ENCODE results near the gene HOXA5.

HOXA5 gene

DNA sequence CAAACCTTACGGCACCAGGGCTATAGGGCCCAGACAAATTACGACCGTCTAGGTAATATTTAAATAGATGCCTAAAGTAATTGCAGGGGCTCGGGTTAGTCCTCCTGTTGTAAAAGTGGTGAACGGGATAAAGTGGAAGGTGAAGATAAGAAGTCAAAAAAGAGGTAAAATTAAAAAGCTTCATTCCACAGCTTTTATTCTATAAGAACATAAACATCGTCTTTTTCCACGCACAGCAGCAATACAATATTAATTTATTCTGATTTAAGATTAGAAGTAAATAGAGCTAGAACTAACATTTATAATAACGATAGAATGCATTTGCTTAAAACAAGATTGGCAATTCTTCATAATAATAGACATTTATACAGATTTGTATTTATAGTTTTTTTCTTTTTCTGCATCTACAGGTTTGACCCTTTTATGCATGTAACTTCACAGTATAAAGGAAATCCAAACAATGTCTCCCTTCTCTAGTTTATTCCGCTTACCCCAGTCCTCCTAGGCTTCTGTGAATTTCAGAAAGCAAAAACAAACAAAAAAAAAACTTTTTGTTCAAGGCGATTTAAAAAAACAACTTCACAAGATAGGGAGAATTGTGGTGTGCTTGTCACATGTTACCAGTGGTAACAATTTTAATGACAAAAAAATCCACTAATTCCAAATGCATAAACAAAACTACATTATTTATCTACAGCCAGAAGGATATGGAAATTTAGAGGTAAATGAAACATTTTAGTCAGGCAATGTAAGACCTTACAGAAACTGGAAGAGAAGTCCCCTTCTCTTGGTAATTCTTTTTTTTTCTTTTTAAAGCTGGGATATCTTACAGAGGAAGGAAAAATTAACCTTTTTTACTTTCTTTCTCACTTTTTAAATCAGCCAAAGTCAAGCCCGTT, 27.2 kb upstream of the HOXA5 start:
- no peak for DNase-seq

DNA sequence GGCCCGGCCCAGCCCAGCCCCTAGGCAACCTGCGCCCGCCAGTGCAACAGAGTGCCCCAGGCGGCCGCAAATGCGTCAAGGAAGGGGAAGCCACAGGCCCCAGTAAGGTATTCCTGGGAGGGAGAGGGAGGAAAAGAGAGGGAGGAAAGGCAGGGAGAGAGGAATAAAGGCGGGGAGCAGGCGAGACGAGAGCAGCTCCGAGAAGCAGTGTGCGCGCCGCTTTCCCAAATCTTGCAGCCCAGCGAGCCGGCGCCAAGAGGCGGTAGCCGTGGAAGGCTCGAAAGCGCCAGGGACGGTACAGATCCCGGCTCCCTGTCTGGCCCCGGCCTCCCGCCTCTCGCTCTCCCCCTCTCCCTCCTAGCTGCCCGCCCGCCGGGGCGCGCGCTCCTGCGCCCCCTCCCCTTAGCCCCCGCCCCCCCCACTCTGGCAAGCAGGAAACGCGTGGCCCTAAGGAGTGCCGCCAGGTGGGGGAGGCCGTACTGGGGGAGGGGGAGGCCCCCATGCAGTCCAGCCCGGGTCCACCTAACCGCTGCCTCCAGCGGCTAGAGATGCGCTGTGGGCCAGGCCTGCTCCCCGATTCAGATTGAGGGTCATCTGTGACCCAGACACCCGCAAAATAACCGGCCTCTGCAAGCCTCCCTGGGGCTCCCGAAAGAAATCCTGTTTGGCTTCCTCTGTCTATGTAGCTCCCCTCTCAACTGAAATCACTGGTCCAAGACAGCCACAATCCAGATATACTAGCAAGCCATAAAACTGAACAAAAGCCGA, 26.4 kb upstream of the HOXA5 start:
- DNase-seq, result peak; percentile 35

DNA sequence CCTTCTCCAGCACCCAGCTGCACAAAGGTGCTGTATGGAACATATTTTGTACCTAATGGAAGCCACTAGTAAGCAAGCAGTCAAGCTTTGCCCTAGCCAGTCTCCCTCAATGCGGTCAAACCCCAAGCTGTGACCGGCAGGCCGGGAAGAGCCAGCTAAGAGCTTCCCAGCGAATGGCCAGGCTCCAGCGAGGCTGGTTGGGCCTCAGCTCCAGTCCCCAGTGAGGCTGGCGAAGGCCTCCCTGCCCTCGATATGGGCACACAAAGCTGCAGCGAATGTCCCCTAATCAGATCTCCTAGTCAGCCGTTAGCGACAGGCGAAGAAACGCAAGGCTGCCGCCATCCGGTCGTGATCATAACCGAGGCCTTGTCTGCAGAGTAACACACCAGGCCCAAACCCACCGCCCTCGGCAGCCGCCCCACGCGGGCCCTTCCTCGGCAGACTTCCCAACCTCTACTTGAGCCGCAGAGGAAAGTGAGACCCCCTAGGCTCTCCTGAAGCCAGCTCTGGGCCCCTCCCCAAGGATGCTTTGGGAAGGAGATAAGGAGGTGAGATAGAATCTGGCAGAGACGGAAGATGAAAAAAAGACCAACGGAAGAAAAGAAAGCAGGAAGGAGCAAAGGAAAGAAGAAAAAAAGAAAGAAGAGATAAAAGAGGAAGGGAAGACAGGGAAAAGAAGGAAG, 24.9 kb upstream of the HOXA5 start:
- no peak for DNase-seq

DNA sequence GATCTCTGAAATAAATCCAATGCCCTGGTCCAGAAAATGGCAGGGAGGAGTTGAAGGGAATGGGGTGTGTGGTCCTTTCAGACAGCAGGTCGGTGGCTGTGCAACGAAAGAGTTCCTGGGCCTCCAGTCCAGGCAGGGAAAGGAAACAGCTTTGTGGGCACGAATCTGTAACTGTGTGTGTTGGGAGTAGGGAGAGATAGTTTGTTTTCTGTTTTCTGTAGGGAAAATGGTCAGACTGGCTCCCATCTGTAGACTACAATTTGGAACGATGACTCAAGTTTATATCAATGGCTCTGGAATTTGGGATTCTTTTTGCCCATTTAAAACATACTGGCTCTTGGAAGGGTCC, 24.4 kb upstream of the HOXA5 start:
- no peak for DNase-seq

DNA sequence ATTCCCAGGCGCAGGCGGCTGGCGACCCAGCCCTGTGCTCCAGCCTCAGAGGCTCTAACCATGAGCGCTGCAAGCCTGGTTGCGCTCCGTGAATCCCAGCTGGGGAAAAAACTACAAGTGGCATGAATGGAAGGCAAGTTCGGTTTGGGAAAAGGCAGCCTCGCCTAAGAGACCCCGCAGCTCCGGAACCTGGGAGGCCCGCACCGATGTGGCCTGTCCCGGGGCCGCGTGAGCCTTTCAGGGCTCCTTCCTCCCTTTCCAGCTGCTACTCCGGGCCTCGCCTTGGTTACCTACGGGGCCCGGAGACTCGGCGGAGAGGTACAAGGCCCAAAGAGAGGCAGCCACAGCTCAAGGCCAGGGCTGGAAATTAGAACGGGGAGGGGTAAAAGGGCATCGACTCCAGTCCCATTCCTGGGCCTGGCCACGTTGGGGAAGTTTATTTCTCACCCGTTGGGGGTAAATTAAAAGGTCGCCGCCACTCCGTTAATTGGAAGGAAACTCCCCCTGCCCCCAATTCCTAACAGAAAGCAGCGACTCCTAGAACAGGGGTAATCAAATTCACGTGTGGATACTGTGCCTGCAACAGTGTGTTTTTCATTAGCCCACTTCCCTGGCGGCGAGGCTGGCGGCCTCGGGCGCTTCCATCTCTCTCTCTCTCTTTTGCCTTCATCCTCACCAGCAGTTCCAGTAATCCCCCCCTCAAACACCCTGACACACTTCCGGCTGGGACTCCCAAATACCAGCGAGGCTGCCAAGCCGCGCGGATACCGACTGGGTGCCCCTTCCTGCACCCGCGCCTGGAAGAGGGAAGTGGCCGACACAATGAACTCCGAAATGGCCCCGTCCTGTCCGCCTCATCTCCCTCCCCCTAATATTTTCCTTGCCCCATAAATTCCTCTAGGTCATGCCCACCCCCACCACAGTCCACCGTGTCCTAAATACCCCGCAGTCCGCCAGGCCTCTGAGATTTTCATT, 23.3 kb upstream of the HOXA5 start:
- no peak for DNase-seq

DNA sequence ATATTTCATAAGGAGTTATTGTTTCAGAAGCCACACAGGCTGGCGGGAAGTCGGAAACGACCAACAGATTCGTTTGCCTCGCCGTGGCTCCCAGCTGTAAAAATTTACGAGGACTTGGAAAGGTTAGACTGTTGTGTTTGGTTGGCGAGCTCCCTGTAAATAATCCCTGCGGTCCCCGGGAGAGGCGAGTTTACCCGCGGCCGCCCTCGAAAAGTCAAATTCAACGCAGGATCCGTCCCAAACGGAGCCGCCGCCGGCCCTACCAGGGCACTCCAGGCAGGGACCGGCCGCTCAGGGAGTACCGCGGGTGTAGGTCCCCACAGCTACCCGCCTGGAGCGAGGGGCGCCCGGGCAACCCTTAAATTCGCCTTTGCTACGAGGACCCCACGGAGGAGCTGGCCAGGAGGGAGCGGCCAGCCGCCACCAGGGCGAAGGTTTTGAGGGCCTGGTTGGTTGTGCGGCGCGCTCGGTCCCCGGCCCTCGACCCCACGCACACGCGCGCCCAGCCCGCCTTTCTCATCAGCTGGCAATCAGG, 22.6 kb upstream of the HOXA5 start:
- DNase-seq, result no peak

DNA sequence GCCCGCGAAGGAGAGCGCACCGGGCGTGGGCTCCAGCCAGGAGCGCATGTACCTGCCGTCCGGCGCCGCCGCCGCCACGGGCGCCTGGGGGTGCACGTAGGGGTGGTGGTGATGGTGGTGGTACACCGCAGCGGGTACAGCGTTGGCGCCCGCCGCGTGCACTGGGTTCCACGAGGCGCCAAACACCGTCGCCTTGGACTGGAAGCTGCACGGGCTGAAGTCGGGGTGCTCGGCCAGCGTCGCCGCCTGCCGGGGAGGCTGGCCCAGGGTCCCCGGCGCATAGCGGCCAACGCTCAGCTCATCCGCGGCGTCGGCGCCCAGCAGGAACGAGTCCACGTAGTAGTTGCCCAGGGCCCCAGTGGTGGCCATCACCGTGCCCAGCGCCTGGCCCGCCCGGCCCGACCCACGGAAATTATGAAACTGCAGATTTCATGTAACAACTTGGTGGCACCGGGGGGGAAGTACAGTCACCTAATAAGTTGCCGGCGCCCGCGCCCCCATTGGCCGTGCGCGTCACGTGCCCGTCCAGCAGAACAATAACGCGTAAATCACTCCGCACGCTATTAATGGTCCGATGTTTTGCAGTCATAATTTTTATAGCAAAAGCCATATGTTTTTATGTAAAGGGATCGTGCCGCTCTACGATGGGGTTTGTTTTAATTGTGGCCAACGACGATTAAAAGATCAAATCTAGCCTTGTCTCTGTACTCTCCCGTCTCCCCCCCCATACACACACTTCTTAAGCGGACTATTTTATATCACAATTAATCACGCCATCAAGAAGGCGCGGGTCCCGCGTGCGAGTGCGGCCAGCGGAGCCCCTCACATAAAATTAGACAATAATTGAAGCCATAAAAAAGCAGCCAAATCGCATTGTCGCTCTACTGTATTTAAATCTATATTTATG, 21.9 kb upstream of the HOXA5 start, which contains the start of gene HOXA9:
Gene HOXA9, minus strand, starts transcription at position 449 of the 907 bp plus-strand sequence. Its CDS starts 80 bp downstream, at position 369.
- no peak for DNase-seq

DNA sequence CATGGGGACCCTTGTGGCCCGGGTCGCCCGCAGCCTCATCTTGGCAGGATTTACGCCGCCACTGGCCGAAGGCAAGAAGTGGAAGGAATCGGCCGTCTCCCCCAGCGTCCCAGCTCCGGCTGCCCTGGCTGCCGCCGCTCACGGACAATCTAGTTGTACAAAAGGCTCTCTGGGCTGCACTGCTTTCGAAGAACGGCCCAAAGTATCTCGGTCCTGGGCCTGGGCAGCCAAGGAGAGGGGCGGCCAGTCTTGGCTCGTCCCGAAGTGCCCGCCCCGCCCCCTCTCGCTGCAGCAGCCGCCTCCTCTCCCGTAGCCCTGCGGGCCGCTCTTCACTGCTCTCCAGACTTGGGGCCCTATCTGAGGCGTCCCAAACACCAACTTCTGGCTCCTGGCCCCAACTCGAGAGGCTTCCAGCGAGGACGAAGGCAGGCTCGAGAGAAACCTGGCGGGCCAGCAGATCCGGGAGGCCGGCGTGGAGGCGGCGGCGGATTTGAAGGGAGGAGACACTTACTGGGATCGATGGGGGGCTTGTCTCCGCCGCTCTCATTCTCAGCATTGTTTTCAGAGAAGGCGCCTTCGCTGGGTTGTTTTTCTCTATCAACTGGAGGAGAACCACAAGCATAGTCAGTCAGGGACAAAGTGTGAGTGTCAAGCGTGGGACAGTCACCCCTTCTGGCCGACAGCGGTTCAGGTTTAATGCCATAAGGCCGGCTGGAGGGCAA, 21.0 kb upstream of the HOXA5 start:
- DNase-seq, result no peak

DNA sequence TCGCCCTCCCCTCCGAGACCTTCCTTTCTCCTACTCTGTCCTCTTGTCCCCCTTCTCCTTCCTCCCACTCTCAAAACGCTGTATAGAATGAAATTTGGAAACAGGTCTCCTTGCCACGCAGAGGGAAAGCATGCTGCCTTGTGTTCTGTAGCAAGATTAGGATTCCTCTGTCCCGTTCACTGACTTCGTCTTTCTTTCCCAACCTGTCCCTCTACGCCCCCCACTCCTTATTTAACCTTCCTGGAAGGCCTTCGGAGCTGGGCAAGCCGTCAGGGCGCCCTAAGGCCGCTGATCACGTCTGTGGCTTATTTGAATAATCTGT, 20.5 kb upstream of the HOXA5 start:
- DNase-seq, result no peak

DNA sequence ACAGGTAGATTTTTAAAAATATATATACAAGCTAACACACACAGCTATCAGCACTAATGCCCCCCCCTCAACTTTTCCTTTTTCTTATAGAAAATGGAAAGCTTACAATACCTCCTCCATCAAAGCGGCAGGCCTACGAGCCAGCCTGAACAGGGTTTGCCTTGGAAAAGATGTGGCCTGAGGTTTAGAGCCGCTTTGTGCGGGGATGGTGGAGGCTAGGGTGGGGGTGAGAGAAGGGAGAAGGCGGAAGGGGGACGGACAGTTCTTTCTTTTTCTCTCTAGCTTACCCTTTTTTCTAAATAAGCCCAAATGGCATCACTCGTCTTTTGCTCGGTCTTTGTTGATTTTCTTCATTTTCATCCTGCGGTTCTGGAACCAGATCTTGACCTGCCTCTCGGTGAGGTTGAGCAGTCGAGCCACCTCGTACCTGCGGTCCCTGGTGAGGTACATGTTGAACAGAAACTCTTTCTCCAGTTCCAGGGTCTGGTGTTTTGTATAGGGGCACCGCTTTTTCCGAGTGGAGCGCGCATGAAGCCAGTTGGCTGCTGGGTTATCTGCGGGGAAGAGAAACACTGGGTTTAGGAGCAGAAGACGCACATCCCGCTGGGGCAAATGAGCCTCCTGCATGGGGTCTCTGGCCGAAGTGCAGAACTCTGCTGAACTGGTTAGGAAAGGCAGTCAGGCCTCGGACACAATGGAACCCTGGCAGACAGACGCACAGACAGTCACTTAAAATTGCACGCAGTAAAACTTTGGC, 20.0 kb upstream of the HOXA5 start:
- no peak for DNase-seq

DNA sequence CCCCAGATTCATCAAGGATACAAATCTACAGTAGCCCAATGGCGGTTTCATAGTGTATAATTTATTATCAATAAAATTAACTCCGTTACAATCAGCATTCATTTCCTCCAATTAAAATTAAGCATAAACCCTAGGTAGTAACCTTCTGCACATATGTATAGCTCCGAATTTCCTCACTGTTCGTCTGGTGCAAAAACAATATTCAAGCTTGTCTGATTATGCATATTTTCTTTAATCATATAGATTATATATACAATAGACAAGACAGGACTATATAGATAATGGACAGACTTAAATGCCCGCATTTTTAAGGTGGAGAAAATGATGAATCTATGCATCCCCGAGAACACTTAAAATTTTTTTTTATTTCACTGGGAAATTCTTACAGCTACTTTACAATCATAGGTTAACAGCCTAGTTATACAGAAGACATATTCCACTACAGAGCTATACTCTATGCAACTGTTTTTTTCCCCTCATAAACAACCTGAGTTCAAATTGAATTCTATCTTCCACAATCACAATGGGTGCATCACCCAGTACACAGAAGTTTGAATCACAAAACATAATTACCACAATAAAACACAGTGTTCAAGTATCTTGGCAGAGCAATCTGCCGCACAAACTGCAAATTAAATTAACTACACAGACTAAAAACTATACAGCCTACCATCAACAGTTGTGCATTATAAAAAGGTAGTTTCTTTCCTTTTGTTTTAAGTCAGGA, 19.2 kb upstream of the HOXA5 start:
- no peak for DNase-seq

DNA sequence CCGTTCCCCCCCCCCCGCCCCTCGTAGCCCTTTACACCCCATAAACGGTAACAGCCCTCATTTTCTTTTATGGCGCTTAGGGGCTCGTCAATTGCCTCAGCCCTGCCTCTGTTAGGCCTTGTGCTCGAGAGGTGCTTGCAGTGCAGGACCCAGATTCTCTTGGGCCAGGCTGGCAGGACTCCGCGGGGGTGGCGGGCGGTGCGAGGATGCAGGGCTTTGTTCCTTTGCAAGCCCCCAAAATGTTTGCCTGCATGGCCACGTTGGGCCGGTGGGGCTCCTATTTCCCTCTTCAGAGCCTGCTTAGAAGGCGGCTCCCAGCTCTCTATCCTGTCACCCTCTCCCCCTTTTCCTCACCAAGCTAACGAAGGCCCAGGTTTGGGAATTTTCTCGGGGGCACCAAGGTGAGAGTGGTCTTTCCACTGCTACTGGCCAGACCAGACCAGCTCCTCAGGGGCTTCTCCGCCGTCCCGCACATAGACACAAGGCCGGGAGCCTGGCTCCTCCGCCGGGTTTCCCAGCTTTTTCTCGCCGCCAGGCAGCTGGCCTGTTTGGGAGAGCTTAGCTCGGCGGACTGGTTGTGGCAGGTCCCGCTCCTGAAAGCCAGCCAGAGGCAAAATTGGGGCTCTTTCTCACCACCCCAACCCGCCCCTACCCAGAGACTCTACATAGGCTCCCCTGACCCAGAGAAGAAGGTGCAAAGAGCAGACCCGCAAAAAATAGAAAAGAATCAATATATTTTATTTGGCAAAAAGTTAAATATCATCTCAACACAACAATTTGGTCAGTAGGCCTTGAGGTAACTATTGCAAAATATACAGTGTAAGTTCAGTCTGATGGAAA, 18.5 kb upstream of the HOXA5 start:
- no peak for DNase-seq

DNA sequence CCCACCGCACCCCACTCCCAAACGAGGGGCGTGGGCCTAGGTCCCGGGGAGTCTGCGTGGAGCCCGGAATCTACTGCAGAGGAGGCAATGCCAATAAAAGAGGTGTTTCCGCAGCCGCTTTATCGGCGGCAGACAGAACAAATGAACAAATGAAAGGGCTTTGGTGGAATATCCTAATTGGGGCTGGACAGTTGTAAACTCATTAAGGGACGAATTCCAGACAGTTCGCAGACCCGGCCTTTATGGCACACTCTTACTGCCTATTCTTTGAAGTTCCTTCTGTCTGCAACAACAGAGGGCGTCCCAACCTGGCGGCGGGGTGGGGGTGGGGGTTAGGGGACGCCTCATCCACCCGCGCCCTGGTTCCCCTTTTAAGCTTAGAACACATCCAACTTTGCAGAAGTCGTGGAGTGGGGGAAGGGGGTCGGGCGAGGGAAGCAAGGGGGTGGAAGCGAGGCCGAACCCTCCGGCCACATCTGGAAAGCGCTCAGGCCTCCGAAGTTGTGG, 17.8 kb upstream of the HOXA5 start:
- no peak for DNase-seq

DNA sequence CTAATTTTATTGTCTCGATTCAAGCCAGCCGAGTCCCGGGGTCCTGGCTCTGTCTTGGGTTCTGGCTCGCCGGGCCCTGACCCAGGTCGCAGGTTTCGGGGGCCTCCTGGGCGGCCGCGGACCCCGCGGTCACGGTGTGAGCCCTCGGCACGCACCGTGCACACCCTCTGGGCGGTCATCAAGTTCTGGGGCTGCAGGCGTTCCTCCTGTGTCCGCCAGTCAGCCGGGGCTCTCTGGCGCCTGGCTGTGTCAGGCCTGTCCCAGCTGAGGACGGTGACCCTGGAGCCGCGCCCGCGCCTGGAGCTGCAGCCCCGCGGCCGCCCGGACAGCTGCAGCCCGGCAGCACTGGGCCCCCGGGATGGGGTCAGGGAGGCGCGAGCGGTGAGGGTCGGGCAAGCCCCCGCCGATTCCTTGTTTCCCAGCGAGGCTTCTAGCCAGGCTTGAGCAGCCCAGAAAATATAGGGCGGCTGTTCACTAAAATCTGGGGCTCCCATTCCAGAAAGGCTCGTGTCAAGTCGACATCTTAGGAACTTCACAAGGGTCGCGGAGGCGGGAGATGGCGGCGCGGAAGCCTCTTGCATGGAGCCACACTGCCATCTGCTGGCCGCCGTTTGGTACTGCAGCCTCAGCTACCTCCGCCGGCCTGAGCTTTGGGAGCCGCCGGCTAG, 17.2 kb upstream of the HOXA5 start:
- peak; percentile 85 for DNase-seq

DNA sequence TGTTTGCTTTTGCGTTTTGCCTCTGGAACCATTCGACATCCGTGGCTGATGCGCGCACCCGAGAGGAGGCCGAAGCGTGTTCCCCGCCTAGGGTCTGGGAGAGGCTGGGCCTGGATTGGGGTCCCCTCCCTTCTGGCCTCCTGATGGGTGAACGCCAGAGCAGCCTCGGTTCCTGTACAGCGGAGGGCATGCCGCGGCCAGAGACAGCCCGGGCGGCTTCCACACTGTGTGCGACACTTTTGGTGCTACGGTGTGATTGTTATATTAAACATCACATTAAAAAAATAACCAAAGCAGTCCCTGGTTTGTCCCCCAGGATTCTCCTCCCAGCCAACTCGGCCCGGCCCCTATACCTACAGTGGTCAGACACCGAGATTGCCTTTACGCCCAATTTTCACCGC, 16.7 kb upstream of the HOXA5 start:
- no peak for DNase-seq

DNA sequence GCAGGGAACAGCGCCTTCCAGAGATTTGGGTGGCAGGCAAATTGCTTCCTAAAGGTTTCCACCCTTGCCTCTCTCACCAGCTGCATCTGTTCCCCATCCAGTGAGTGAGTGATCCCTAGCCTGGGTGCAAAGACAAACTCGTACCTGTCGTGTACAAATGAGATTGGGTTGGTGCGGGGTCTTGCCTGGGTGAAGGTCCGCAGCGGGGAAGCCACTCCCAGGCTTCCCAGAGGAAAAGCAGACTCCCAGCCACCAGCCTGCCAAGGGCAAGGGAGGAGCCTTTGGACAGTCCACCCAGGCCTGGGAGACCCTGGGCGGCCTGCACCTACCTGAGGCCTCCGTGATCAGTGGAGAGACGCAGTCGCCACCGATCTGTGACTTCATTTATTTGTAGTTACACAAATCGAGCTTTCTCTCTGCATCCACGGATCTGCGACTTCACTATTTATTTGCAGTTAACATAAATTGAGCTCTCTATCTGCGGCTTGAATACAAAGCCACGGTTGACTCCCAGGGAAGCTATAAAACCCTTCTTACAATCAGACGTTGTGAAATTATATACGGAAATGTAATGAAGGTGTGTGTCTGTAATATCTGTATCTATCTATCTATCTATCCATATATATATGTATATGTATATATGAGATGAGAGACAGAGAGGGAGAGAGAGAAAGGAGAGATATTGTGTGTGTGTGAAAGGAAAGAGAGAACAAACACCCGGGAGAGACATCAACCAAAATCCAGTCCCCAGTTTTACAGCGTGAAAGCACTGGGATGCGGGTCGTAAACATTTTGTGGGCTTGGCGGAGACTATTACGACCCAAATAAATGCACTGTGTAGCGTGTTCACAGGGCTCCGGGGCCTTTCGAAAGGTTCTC, 16.0 kb upstream of the HOXA5 start:
- DNase-seq, result no peak

All from NCI-H146 (cell line).